ENCODE data around the gene CCR6.

CCR6 gene

GRCh38 chr6:167099707-167100106 lies 23.2 kb upstream of the CCR6 start:
- no peak for DNase-seq

DNA sequence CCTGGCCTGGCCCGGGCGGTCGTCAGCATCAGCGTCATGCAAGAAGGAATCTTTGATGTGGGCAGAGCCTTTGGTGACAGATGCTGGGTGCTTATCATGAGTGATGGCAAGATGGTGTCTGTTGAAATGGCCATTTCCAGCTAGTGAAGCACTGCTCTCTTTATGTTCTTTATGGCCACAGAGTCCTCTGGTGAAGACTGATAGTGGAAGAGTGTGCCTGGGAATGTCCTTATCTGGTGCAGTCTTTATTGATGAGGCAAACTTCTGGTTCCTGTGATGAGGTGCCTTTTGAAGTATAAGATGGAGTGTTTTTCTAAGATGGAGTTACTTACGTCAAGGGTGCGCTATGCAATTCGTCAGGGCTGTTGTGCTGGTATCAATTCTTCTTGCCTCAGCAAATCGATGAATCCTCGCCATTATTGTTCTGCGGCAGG lies 22.6 kb upstream of the CCR6 start:
- DNase-seq = no peak

- no peak for DNase-seq
Observed at GRCh38 chr6:167102318-167102717, 20.6 kb upstream of the CCR6 start.

- no peak for DNase-seq
Observed at GRCh38 chr6:167103041-167103891, 19.6 kb upstream of the CCR6 start.

- DNase-seq = no peak
Observed at GRCh38 chr6:167104388-167104787, 18.5 kb upstream of the CCR6 start.

- no peak for DNase-seq
Observed at GRCh38 chr6:167105060-167105459, 17.8 kb upstream of the CCR6 start.

- no peak for DNase-seq
Observed at GRCh38 chr6:167106406-167106805, 16.5 kb upstream of the CCR6 start.

GRCh38 chr6:167107787-167108186 lies 15.1 kb upstream of the CCR6 start:
- no peak for DNase-seq

GRCh38 chr6:167108278-167108677 lies 14.6 kb upstream of the CCR6 start:
- DNase-seq = no peak

- no peak for DNase-seq
Observed at GRCh38 chr6:167109651-167110050, 13.2 kb upstream of the CCR6 start.

DNA sequence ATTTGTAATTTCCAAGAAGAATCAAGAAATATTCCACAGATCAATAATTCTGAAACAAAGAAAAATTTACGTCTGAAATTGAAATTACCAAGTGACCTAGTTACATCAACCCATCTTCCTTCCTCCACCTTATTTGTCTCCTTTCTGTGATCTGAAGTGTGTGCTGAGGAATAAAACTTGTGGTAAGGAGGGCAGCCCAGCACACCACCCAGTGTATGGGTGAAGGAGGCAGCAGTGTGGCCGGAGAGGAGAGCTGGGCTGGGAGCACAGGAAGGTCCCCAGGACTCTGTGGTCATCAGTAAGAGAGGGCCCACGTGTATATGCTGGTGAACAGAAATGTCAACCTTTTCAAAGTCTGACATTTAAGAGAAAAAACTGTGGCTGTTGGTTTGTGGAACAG lies 11.3 kb upstream of the CCR6 start:
- DNase-seq = no peak

- DNase-seq = no peak
Observed at GRCh38 chr6:167112421-167112820, 10.5 kb upstream of the CCR6 start.

- no peak for DNase-seq
Observed at GRCh38 chr6:167113047-167113754, 9.7 kb upstream of the CCR6 start.

DNA sequence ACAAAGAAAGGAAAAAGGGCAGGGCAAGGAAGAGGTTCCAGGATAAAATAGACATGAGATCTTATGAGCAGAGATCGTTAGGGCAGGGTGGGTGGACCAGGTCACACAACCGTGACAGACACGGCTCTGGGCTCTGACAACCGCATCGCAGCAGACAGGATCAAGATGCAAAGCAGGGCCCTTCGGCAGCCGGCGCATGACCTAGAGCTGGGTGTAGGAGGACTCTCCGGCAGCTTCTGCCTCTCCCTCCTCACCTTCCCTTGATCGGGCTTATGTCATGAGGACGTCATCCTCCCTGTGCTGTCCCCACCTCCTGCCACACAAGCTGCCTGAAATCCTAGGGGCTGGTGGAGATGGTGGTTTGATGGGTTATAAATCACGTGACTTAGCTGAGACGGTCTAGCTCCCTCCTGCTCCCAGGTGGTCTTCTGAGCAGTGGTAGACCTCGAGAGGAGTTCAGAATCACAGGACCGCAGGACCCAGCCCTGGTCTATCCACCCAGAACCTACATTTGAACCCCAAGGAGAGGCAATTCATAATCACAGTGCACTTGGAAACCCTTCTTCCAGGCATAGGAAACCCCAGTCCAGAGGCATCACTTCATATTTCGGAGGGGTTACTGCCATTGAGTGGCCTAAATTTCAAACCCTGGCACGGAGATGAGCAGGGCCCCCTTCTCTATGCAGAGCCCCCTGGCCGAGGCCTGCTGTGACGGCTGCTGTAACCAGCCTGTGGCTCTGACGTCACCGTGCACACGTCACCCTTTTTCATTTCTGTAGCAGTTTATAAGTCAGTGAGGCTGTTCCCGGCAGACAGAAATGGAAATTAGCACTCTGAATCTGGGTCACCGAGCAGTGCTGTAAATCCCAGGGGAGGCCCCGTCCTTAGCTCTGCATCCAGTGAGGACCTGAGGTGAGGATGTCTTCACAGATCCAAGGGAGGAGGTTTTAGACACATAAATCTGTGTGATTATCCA lies 8.7 kb upstream of the CCR6 start:
- DNase-seq = peak; percentile 39

GRCh38 chr6:167115054-167115453 lies 7.8 kb upstream of the CCR6 start:
- no peak for DNase-seq

- no peak for DNase-seq
Observed at GRCh38 chr6:167116109-167116837, 6.6 kb upstream of the CCR6 start.

DNA sequence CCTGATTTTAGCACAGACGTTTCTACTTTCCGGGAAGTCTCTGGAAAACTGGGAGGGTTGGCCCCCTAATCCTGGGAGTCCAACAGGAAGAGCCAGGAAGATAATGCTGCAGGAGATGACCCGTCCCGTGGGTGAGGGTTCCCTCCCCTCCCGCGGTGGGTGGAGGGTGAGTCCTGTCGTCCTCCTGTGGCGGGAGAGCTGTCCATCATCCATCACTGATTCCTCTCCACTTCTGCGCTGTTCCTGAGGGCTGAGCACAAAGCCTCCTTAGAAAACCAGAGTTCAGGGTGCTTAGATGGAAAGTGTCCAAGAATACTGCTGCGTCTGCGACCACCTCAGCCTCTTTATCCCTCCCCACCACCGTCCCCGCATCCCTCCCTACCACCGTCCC lies 6.1 kb upstream of the CCR6 start:
- no peak for DNase-seq

GRCh38 chr6:167118006-167118405 lies 4.9 kb upstream of the CCR6 start:
- DNase-seq = no peak

DNA sequence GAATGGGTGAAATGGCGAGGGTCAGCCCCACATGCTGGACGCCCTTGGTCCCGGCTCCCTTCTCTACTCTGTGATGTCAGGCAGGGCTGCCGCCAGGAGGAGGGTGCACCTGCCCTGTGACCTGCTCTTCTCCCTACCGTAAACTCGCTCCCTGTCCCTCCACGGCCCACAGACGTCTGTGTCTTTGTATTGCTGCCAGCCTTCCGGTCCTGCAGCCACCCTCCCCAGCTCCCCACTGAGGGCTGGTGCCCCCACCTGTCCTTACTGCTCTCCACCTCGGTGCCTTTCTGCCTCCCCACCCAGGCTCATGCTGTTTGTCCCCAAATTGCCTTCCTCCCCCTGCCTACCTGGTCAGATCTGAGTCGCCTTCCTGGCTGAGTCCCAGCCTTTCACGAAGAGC lies 4.1 kb upstream of the CCR6 start:
- no peak for DNase-seq

DNA sequence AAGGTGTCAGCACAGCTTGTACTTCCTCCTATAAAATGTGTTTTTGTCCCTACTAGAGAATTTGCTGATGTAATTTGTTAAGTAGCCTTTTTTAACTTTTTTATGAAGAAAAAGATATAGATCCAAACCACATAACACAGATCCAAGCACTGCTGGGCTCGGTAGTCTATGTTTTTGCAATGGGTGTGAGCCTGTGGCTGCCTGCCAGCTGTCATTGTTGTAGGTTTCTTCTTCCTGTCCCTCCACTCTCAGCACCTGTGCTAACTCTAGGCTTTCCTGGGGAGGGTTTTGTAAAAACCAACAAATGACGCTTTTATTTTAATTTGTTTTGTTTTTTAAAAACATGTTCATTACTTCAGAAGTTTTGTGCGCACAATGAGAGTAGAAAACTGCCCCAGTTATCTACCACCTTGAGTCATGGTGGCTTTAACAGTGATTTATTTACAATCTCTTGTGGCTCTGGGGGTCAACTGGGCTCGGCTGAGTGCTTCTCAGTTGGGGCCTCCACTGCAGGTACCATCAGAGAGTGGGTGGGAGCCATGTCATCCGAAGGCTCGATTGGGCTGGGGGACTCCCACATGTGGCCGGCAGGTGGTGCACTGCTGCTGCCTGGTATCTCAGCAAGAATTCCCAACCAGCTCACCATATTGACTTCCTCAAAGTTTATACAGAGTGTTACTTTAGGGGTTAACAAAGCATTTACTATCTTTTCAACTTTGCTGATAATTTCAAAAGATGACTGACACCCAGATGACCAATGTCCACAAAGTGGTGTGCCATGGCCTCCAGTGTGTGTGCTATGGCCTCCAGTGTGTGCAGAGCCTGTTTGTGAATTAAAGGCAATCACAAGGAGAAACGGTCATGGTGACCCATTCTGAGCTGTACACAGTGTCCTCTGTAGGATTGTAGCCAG lies 3.0 kb upstream of the CCR6 start:
- no peak for DNase-seq

GRCh38 chr6:167120583-167120903 lies 2.4 kb upstream of the CCR6 start:
- DNase-seq = no peak

Measured in stimulated activated CD4-positive, alpha-beta T cell treated with anti-CD3 and anti-CD28 coated beads, Interleukin-12 subunit alpha, Interleukin-12 subunit beta, amount 100 ng/mL, for 4 hours (primary cell).